ENCODE results near the gene FAM216B. TPM values are rescaled to one million over a fixed set of nuclear protein-coding genes. Genes with fewer than 3 reads are reported as not detected.

FAM216B gene
- total and polyA plus RNA-seq, 2 donors (not counting 3 experiments of a cell fraction or from before 2014, with no cell fraction given): not detected

DNA sequence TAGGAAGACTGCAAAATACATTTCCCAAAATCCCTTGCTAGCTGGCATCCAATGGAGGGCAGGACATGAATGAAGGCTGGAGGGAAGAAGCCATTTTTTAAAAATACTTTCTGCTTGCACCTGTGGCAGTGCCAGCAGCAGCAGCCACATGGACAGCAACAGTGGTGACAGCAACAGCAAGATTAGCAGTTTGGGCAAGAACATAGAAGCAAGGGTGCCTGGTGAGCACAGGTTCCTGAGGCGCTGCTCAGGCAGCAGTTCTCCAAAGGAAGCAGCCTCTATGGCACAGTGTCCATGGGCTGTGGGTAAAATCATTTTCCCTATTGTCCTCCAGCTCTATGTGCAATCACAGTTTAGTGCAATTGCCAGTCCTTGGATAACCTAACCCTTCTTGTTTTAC, 1.3 kb upstream of the FAM216B start:
- H3K9me3 ChIP-seq (replicated peaks; ENCODE audit: control insufficient read depth, insufficient read depth, low read length): no peaks in the 10 kb centered on the region
- H4K20me1 ChIP-seq (replicated peaks; ENCODE audit: control insufficient read depth, extremely low read depth, insufficient read depth, low read length): no peaks in the 10 kb centered on the region
- no peak overlapping the region for H3K27ac ChIP-seq (ENCODE audit: insufficient read depth, low read depth, low read length)
- no peaks in the 10 kb centered on the region for H3K4me1 ChIP-seq (ENCODE audit: control insufficient read depth, extremely low read depth, insufficient read depth, low read length)
- DNase-seq (ENCODE audit: low read depth, low spot score) (no peak), FAIRE-seq (no peak)
- no peaks in the 10 kb centered on the region for H3K9me1 ChIP-seq (replicated peaks; ENCODE audit: control insufficient read depth, extremely low read depth, insufficient read depth, low read length)
- TF ChIP-seq POLR2AphosphoS5 (IDR thresholded peaks at IDR 0.05; ENCODE audit: insufficient read depth, low read depth, low read length): no peak
- no peak for TF ChIP-seq JUN (IDR thresholded peaks at IDR 0.05; ENCODE audit: borderline replicate concordance, insufficient read depth, insufficient read length, low read depth)
- TF ChIP-seq POLR2A (IDR thresholded peaks at IDR 0.05; ENCODE audit: low read depth, low read length): no peak
- TF ChIP-seq, protein P1, sequence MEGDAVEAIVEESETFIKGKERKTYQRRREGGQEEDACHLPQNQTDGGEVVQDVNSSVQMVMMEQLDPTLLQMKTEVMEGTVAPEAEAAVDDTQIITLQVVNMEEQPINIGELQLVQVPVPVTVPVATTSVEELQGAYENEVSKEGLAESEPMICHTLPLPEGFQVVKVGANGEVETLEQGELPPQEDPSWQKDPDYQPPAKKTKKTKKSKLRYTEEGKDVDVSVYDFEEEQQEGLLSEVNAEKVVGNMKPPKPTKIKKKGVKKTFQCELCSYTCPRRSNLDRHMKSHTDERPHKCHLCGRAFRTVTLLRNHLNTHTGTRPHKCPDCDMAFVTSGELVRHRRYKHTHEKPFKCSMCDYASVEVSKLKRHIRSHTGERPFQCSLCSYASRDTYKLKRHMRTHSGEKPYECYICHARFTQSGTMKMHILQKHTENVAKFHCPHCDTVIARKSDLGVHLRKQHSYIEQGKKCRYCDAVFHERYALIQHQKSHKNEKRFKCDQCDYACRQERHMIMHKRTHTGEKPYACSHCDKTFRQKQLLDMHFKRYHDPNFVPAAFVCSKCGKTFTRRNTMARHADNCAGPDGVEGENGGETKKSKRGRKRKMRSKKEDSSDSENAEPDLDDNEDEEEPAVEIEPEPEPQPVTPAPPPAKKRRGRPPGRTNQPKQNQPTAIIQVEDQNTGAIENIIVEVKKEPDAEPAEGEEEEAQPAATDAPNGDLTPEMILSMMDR (IDR thresholded peaks at IDR 0.05; ENCODE audit: extremely low read depth in 1 of 2, insufficient read depth in 1 of 2, low read depth in 1 of 2, low read length in 2 of 2): no peak
- TF ChIP-seq FOS (IDR thresholded peaks at IDR 0.05; ENCODE audit: borderline replicate concordance, insufficient read depth, low read length): no peak
- TF ChIP-seq, protein P2, sequence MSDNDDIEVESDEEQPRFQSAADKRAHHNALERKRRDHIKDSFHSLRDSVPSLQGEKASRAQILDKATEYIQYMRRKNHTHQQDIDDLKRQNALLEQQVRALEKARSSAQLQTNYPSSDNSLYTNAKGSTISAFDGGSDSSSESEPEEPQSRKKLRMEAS (IDR thresholded peaks at IDR 0.05; ENCODE audit: insufficient read depth, insufficient read length): no peak
- TF ChIP-seq GATA2 (IDR thresholded peaks at IDR 0.05; ENCODE audit: insufficient read depth, insufficient read length, low read depth, low read length): no peak
- no peak for TF ChIP-seq EZH2 (IDR thresholded peaks at IDR 0.05; ENCODE audit: borderline replicate concordance, low read depth, low read length, severe bottlenecking)
- no peaks in the 10 kb centered on the region for H3K79me2 ChIP-seq (ENCODE audit: control insufficient read depth, insufficient read depth, low read length)
- no TSS peak for BruUV-seq (replicated peaks)
- H2AFZ ChIP-seq (ENCODE audit: low read depth, low read length): no peak overlapping the region
- no peaks in the 10 kb centered on the region for H3K27me3 ChIP-seq (ENCODE audit: control insufficient read depth in 2 of 2, insufficient read depth in 2 of 2, low read length in 2 of 2)
- H3K9ac ChIP-seq (replicated peaks; ENCODE audit: extremely low read depth, insufficient read depth, low read length): no peak overlapping the region
- ChIA-PET CTCF (interaction anchor here (1.1 kb wide), 1 partner anchor 10 kb away, joined by 3 read pairs; no protein-coding TSS in a partner anchor), POLR2A (no interaction called here)
- intact Hi-C loops (cut with micrococcal nuclease) (no loop called here), dilution Hi-C loops (cut with MboI; ENCODE audit: extremely low pct_ligation_motif_present, low sequenced_read_pairs) (no loop called here)
- no peak overlapping the region for H3K4me3 ChIP-seq (replicated peaks in 1 of 3; ENCODE audit: insufficient read depth in 1 of 3, low read depth in 1 of 3, low read length in 3 of 3)
- no peak overlapping the region for H3K4me2 ChIP-seq (ENCODE audit: insufficient read depth, low read length)
- H3K36me3 ChIP-seq (ENCODE audit: control insufficient read depth in 2 of 2, extremely low read depth in 1 of 2, insufficient read depth in 2 of 2, low read length in 2 of 2): no peaks in the 10 kb centered on the region
